ENCODE data around the gene EIF4E. TPM values are rescaled to one million over a fixed set of nuclear protein-coding genes. Genes with fewer than 3 reads are reported as not detected.

The EIF4E gene
- total and polyA plus RNA-seq, 2 experiments from 2014 or later = 122 to 124 TPM

DNA sequence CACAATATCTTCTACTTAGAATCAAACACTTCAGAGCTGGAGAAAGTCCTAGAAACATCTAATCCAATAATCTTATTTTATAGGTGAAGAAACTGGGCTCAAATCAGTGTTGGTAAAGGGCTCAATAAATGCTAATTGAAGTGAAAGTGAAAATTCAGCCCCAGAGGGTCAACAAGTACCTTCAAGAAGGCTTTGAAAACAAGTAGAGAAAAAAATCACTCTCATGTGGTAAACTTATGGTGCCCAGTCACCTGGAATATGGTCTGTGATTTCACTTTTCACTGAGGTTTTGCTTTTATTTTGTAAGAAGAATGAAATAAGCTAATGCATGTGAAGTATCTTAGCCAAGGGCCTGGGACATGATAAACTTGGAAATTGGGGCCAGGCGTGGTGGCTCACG is 29.1 kb upstream of the EIF4E start:
- H3K4me1 ChIP-seq (ENCODE audit: insufficient read depth) = no peaks in the 10 kb centered on the region
- no peaks in the 10 kb centered on the region for H3K27me3 ChIP-seq
- no peak overlapping the region for H3K4me2 ChIP-seq
- H3K9me2 ChIP-seq (replicated peaks; ENCODE audit: insufficient read depth) = no peaks in the 10 kb centered on the region
- H4K20me1 ChIP-seq (ENCODE audit: insufficient read depth, poor library complexity, severe bottlenecking) = no peaks in the 10 kb centered on the region
- no peak overlapping the region for H2AFZ ChIP-seq
- H3K27ac ChIP-seq = no peak overlapping the region
- WGBS (ENCODE audit: low lambda C conversion rate, missing lambda C conversion rate) = 100% methylated on average over 2 of the region's 2 CpGs
- no peak overlapping the region for H3K4me3 ChIP-seq
- TF ChIP-seq EZH2phosphoT487 (IDR thresholded peaks at IDR 0.05; ENCODE audit: low read depth, severe bottlenecking, unreplicated experiment) = no peak
- TF ChIP-seq EZH2 (IDR thresholded peaks at IDR 0.05; ENCODE audit: borderline replicate concordance) = no peak
- TF ChIP-seq, protein P1, sequence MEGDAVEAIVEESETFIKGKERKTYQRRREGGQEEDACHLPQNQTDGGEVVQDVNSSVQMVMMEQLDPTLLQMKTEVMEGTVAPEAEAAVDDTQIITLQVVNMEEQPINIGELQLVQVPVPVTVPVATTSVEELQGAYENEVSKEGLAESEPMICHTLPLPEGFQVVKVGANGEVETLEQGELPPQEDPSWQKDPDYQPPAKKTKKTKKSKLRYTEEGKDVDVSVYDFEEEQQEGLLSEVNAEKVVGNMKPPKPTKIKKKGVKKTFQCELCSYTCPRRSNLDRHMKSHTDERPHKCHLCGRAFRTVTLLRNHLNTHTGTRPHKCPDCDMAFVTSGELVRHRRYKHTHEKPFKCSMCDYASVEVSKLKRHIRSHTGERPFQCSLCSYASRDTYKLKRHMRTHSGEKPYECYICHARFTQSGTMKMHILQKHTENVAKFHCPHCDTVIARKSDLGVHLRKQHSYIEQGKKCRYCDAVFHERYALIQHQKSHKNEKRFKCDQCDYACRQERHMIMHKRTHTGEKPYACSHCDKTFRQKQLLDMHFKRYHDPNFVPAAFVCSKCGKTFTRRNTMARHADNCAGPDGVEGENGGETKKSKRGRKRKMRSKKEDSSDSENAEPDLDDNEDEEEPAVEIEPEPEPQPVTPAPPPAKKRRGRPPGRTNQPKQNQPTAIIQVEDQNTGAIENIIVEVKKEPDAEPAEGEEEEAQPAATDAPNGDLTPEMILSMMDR (IDR thresholded peaks at IDR 0.05; ENCODE audit: poor library complexity) = no peak
- no peaks in the 10 kb centered on the region for H3K36me3 ChIP-seq (replicated peaks; ENCODE audit: insufficient read depth, low read depth)
- DNase-seq (ENCODE audit: low spot score) = no peak
- H3K9me3 ChIP-seq (ENCODE audit: low read depth) = no peaks in the 10 kb centered on the region
- no peaks in the 10 kb centered on the region for H3K79me2 ChIP-seq

DNA sequence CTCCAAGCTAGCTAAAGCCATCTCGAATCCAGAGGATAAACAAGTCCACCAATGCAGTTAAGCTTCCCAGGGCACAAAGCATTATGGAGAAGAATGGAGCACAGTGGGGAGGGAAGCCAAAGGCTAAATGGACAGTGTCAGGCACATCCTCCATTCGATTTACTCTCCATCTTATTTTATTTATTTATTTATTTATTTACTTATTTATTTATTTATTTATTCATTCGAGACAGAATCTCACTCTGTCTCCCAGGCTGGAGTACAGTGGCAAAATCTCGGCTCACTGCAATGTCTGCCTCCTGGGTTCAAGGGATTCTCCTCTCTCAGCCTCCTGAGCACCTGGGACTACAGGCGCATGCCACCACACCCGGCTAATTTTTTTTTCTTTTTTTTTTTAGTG is 26.3 kb upstream of the EIF4E start:
- no peaks in the 10 kb centered on the region for H3K9me3 ChIP-seq (ENCODE audit: low read depth)
- no peaks in the 10 kb centered on the region for H3K27me3 ChIP-seq
- H3K36me3 ChIP-seq (replicated peaks; ENCODE audit: insufficient read depth, low read depth) = no peaks in the 10 kb centered on the region
- no peaks in the 10 kb centered on the region for H4K20me1 ChIP-seq (ENCODE audit: insufficient read depth, poor library complexity, severe bottlenecking)
- no peaks in the 10 kb centered on the region for H3K9me2 ChIP-seq (replicated peaks; ENCODE audit: insufficient read depth)
- H3K4me1 ChIP-seq (ENCODE audit: insufficient read depth) = no peaks in the 10 kb centered on the region
- TF ChIP-seq EZH2phosphoT487 (IDR thresholded peaks at IDR 0.05; ENCODE audit: low read depth, severe bottlenecking, unreplicated experiment) (no peak), EZH2 (IDR thresholded peaks at IDR 0.05; ENCODE audit: borderline replicate concordance) (no peak)
- TF ChIP-seq, protein P1 (IDR thresholded peaks at IDR 0.05; ENCODE audit: poor library complexity) = no peak
- no peak overlapping the region for H2AFZ ChIP-seq
- no peaks in the 10 kb centered on the region for H3K79me2 ChIP-seq
- no peak overlapping the region for H3K27ac ChIP-seq
- 75% methylated on average over 6 of the region's 6 CpGs for WGBS (ENCODE audit: low lambda C conversion rate, missing lambda C conversion rate)
- H3K4me2 ChIP-seq = no peak overlapping the region
- DNase-seq (ENCODE audit: low spot score) = no peak
- no peak overlapping the region for H3K4me3 ChIP-seq

DNA sequence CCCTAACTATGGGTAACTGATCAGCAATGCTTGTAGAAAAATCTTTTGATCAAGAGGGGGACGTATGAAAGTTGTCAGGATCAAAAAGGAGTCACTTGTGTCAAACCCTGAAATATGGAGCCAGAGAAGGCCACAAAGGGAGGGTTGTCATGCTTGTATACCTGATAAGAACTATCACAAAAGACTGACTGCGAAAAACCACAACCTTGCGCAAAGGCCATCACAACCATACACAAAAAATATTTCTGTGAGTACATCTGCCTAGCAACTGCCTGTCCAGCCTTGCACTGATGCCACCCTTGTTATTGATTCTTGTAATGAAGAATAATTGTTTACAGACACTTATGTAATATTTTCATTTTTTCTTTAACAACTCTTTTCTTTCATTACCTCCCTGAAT is 22.8 kb upstream of the EIF4E start:
- TF ChIP-seq, protein P1 (IDR thresholded peaks at IDR 0.05; ENCODE audit: poor library complexity) = no peak
- TF ChIP-seq EZH2phosphoT487 (IDR thresholded peaks at IDR 0.05; ENCODE audit: low read depth, severe bottlenecking, unreplicated experiment) (no peak), EZH2 (IDR thresholded peaks at IDR 0.05; ENCODE audit: borderline replicate concordance) (no peak)
- Histone ChIP-seq H2AFZ (no peak overlapping the region), H3K9me2 (replicated peaks; ENCODE audit: insufficient read depth) (no peaks in the 10 kb centered on the region), H3K36me3 (replicated peaks; ENCODE audit: insufficient read depth, low read depth) (no peaks in the 10 kb centered on the region), H3K9me3 (ENCODE audit: low read depth) (no peaks in the 10 kb centered on the region), H3K27me3 (no peaks in the 10 kb centered on the region), H3K27ac (no peak overlapping the region), H3K4me1 (ENCODE audit: insufficient read depth) (no peaks in the 10 kb centered on the region), H3K4me3 (no peak overlapping the region), H3K79me2 (no peaks in the 10 kb centered on the region), H3K4me2 (no peak overlapping the region), H4K20me1 (ENCODE audit: insufficient read depth, poor library complexity, severe bottlenecking) (no peaks in the 10 kb centered on the region)
- DNase-seq (ENCODE audit: low spot score) = no peak
- 97% methylated on average over 3 of the region's 3 CpGs for WGBS (ENCODE audit: low lambda C conversion rate, missing lambda C conversion rate)

DNA sequence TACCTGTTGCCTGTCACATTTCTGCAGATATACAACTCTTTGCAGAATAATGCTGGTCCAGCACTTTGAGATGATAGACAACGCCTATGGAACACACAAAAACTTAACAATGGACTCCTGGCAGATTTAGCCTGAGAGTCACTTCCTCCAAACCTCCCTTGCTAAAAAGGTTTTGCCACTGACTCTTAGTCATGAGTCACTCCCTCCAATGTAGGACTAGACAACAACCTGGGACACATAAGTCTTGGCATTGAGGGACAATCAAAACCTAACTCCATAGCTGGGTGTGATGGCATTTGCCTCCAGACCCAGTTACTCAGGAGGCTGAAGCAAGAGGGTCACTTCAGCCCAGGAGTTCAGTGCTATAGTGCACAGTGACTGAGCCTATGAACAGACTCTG is 22.0 kb upstream of the EIF4E start:
- no peaks in the 10 kb centered on the region for H3K4me1 ChIP-seq (ENCODE audit: insufficient read depth)
- H3K79me2 ChIP-seq = no peaks in the 10 kb centered on the region
- no peaks in the 10 kb centered on the region for H3K27me3 ChIP-seq
- no peaks in the 10 kb centered on the region for H4K20me1 ChIP-seq (ENCODE audit: insufficient read depth, poor library complexity, severe bottlenecking)
- H3K4me2 ChIP-seq = no peak overlapping the region
- TF ChIP-seq EZH2 (IDR thresholded peaks at IDR 0.05; ENCODE audit: borderline replicate concordance) (no peak), EZH2phosphoT487 (IDR thresholded peaks at IDR 0.05; ENCODE audit: low read depth, severe bottlenecking, unreplicated experiment) (no peak)
- TF ChIP-seq, protein P1 (IDR thresholded peaks at IDR 0.05; ENCODE audit: poor library complexity) = no peak
- no peak overlapping the region for H2AFZ ChIP-seq
- H3K9me3 ChIP-seq (ENCODE audit: low read depth) = no peaks in the 10 kb centered on the region
- no peak overlapping the region for H3K4me3 ChIP-seq
- DNase-seq (ENCODE audit: low spot score) = no peak
- H3K36me3 ChIP-seq (replicated peaks; ENCODE audit: insufficient read depth, low read depth) = no peaks in the 10 kb centered on the region
- no peak overlapping the region for H3K27ac ChIP-seq
- WGBS (ENCODE audit: low lambda C conversion rate, missing lambda C conversion rate) = 100% methylated on average over 1 of the region's 1 CpG
- H3K9me2 ChIP-seq (replicated peaks; ENCODE audit: insufficient read depth) = no peaks in the 10 kb centered on the region

All from hepatocyte (in vitro differentiated cells).